ENCODE results near the gene MPC1.
"Not testable (repeated sequence)": the region's sequence is repeated elsewhere in the genome, so short reads cannot be mapped to it uniquely, and the experiment has no call there.

MPC1 gene

GRCh38 chr6:166405386-166405785 lies 22.6 kb upstream of the MPC1 start:
- DNase-seq = no peak

GRCh38 chr6:166402582-166403277 lies 20.0 kb upstream of the MPC1 start:
- peak; percentile 50 for DNase-seq

- peak; percentile 58 for DNase-seq
Observed at GRCh38 chr6:166400649-166401250, 18.0 kb upstream of the MPC1 start.

- no peak for DNase-seq
Observed at GRCh38 chr6:166400181-166400580, 17.4 kb upstream of the MPC1 start.

GRCh38 chr6:166398348-166398747 lies 15.6 kb upstream of the MPC1 start:
- no peak for DNase-seq

- no peak for DNase-seq
Observed at GRCh38 chr6:166397849-166398248, 15.1 kb upstream of the MPC1 start.

GRCh38 chr6:166395778-166396177 lies 13.0 kb upstream of the MPC1 start:
- no peak for DNase-seq

- DNase-seq = no peak
Observed at GRCh38 chr6:166395351-166395750, 12.6 kb upstream of the MPC1 start.

GRCh38 chr6:166394036-166394892 lies 11.5 kb upstream of the MPC1 start:
- DNase-seq = no peak

- DNase-seq = no peak
Observed at GRCh38 chr6:166393535-166393823, 10.7 kb upstream of the MPC1 start.

GRCh38 chr6:166392755-166393534 lies 10.2 kb upstream of the MPC1 start:
- DNase-seq = not testable (repeated sequence)

GRCh38 chr6:166389119-166389518 lies 6.4 kb upstream of the MPC1 start:
- no peak for DNase-seq

GRCh38 chr6:166388290-166389004 lies 5.7 kb upstream of the MPC1 start:
- no peak for DNase-seq

- no peak for DNase-seq
Observed at GRCh38 chr6:166387642-166388289, 5.0 kb upstream of the MPC1 start.

- DNase-seq = not testable (repeated sequence)
Observed at GRCh38 chr6:166387098-166387497, 4.4 kb upstream of the MPC1 start.

- no peak for DNase-seq
Observed at GRCh38 chr6:166386111-166386510, 3.4 kb upstream of the MPC1 start.

- DNase-seq = not testable (repeated sequence)
Observed at GRCh38 chr6:166383802-166384363, 1.1 kb upstream of the MPC1 start.

- no peak for DNase-seq
Observed at GRCh38 chr6:166382500-166382932, 224 bp downstream of the MPC1 start.

GRCh38 chr6:166381733-166382499 lies 824 bp downstream of the MPC1 start:
- peak; percentile 29 for DNase-seq

- no peak for DNase-seq
Observed at GRCh38 chr6:166381381-166381732, 1.4 kb downstream of the MPC1 start.

- no peak for DNase-seq
Observed at GRCh38 chr6:166379800-166380199, 2.9 kb downstream of the MPC1 start.

Measured in fibroblast of skin of abdomen (primary cell).